Thyroid gland (tissue), 4 donors: Measurements from ENCODE around the gene CFDP1.

ENCODE experiments used
- CTCF ChIP-seq, 6 experiments: fragments of 200-600 bp in 3 of 6; fragments of 450-650 bp in 3 of 6; sonication (generic) in 3 of 6; IDR thresholded peaks; one replicate each; pipeline ENCODE4 v1.5.1; 2016 to 2019; ENCODE audit warnings: antibody characterized with exemption in 6 of 6, mild to moderate bottlenecking in 2 of 6, inconsistent platforms in 1 of 6, moderate library complexity in 1 of 6
- POLR2A ChIP-seq, 2 donors: fragments of 450-650 bp; IDR thresholded peaks; one replicate each; pipeline ENCODE4 v1.6.1; 2017; ENCODE audit warnings: antibody characterized with exemption in 2 of 2, mild to moderate bottlenecking in 2 of 2, moderate library complexity in 1 of 2

DNA sequence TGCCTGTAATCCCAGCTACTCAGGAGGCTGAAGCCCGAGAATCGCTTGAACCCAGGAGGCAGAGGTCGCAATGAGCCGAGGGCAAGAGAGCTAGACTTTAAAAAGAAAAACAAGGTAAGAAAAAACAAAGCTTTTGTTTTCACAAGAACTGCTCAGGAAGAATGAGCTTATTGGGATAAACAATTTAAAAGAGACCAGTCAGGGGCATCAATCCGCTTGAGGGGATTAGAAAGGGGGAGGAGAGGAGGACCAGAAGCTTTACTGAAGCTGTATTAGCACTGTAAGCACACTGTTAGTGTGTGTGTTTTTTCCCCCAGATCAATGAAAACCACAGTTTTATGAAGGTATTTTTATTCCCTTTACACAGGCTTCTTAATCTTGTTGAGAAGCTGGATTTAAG lies 22.4 kb upstream of the CFDP1 start:
- TF ChIP-seq CTCF (IDR thresholded peaks at IDR 0.05) (no peak), POLR2A (IDR thresholded peaks at IDR 0.05) (no peak)
